Chondrocyte (in vitro differentiated cells): ENCODE results near the gene KNG1. TPM values are rescaled to one million over a fixed set of nuclear protein-coding genes. Genes with fewer than 3 reads are reported as not detected.
"Not testable (repeated sequence)": the region's sequence is repeated elsewhere in the genome, so short reads cannot be mapped to it uniquely, and the experiment has no call there.

Source experiments
- DNase-seq: peaks from one replicate; pipeline ENCODE4 v3.0.0; 2021; ENCODE audit warnings: mixed read lengths, low spot score
- H3K27ac Mint-ChIP-seq: one replicate; pipeline ENCODE4 v1.8.0; 2021; ENCODE audit warnings: mild to moderate bottlenecking, moderate library complexity, mixed read lengths; ENCODE audit not compliant: unreplicated experiment
- H3K27me3 Mint-ChIP-seq: 2 replicates; pipeline ENCODE4 v1.8.0; 2021; ENCODE audit warnings: low read depth, mixed read lengths
- H3K36me3 Mint-ChIP-seq: 2 replicates; pipeline ENCODE4 v1.8.0; 2021; ENCODE audit warnings: low read depth, mixed read lengths
- H3K4me1 Mint-ChIP-seq: 2 replicates; pipeline ENCODE4 v1.8.0; 2021; ENCODE audit warnings: low read depth, mild to moderate bottlenecking, mixed read lengths
- H3K4me3 Mint-ChIP-seq: one replicate; pipeline ENCODE4 v1.8.0; 2021; ENCODE audit warnings: mild to moderate bottlenecking, moderate library complexity, mixed read lengths; ENCODE audit not compliant: unreplicated experiment
- H3K9me3 Mint-ChIP-seq: 2 replicates; pipeline ENCODE4 v1.8.0; 2021; ENCODE audit warnings: low read depth, mixed read lengths
- total RNA-seq: library from RNA; stranded (reverse); gene quantifications from 3 replicates; pipeline ENCODE4 v1.2.1, GENCODE V29; 2021
- TF ChIP-seq, protein P1 (sequence below): fragments of 200-600 bp; sonication (generic); IDR thresholded peaks from 2 replicates; pipeline ENCODE4 v1.5.0; 2021; ENCODE audit warnings: antibody characterized with exemption, mild to moderate bottlenecking, moderate library complexity

KNG1 gene
- total RNA-seq, 1 donor from 2014 or later = not detected

DNA sequence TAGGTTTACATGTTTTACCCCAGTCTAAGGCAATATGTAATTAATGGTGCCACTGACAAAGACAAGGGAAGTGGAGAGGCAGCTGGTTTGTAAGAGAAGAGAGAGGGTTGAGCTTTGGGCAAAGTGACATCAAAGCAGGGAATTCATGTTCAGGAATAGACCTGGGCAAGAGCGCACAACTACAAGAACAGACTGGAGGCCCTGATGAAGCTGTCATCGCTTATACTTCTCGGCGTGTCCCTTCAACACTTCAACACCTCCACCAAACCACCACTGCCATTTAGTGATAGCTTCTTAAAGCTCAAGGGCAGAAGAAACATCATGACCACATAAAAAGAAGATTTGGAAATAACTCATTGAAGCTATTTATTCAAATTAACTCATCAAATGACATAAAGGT, 19.6 kb upstream of the KNG1 start:
- H3K4me1 Mint-ChIP-seq = peaks cover 5% of the 10 kb centered on the region
- no peak overlapping the region for H3K27ac Mint-ChIP-seq
- peaks cover 14% of the 10 kb centered on the region for H3K27me3 Mint-ChIP-seq
- H3K4me3 Mint-ChIP-seq = no peak overlapping the region
- DNase-seq = no peak
- TF ChIP-seq, protein P1, sequence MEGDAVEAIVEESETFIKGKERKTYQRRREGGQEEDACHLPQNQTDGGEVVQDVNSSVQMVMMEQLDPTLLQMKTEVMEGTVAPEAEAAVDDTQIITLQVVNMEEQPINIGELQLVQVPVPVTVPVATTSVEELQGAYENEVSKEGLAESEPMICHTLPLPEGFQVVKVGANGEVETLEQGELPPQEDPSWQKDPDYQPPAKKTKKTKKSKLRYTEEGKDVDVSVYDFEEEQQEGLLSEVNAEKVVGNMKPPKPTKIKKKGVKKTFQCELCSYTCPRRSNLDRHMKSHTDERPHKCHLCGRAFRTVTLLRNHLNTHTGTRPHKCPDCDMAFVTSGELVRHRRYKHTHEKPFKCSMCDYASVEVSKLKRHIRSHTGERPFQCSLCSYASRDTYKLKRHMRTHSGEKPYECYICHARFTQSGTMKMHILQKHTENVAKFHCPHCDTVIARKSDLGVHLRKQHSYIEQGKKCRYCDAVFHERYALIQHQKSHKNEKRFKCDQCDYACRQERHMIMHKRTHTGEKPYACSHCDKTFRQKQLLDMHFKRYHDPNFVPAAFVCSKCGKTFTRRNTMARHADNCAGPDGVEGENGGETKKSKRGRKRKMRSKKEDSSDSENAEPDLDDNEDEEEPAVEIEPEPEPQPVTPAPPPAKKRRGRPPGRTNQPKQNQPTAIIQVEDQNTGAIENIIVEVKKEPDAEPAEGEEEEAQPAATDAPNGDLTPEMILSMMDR = no peak
- no peaks in the 10 kb centered on the region for H3K9me3 Mint-ChIP-seq
- H3K36me3 Mint-ChIP-seq = peaks cover 1% of the 10 kb centered on the region

DNA sequence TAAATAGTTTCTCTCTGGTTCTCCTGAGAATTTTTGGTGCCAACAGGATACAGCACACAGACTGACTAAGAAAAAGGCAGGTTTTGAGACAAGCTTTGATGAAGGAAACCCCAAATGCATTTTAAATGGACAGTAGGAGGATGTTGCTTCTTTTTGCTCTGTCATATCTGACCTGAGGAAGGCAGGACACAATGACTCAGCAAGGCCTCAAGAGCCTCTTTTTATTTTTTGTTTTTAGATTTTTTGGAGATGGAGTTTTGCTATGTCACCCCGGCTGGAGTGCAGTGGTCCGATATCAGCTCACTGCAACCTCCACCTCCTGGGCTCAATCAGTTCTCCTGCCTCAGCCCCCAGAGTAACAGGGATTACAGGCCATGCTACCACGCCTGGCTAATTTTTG, 16.9 kb upstream of the KNG1 start:
- H3K27me3 Mint-ChIP-seq = peaks cover 15% of the 10 kb centered on the region
- no peaks in the 10 kb centered on the region for H3K9me3 Mint-ChIP-seq
- peaks cover 5% of the 10 kb centered on the region for H3K4me1 Mint-ChIP-seq
- no peak overlapping the region for H3K27ac Mint-ChIP-seq
- H3K4me3 Mint-ChIP-seq = no peak overlapping the region
- DNase-seq = no peak
- peaks cover 1% of the 10 kb centered on the region for H3K36me3 Mint-ChIP-seq
- TF ChIP-seq, protein P1 = no peak

DNA sequence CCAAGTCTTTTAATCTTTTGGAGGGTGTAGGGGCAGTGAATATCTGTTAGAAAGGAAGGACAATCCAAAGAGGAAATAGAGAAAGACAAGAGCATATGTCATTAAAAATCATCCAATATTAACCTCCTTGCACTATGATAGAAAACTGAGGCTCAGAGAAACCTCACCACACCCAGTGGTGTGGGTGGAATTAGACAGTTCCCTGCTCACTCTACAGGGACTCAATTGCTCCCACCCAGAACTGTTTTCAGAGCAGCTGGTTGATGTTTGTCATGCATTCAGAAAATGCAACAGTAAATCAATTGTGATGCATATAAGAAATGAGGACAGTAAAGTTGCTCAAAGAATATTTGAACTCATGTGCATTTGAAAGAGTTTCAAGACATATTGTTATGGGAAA, 14.7 kb upstream of the KNG1 start:
- H3K9me3 Mint-ChIP-seq, DNase-seq, H3K36me3 Mint-ChIP-seq, H3K27ac Mint-ChIP-seq, H3K4me1 Mint-ChIP-seq, H3K4me3 Mint-ChIP-seq: not testable (repeated sequence)
- H3K27me3 Mint-ChIP-seq = peaks cover 29% of the 10 kb centered on the region

DNA sequence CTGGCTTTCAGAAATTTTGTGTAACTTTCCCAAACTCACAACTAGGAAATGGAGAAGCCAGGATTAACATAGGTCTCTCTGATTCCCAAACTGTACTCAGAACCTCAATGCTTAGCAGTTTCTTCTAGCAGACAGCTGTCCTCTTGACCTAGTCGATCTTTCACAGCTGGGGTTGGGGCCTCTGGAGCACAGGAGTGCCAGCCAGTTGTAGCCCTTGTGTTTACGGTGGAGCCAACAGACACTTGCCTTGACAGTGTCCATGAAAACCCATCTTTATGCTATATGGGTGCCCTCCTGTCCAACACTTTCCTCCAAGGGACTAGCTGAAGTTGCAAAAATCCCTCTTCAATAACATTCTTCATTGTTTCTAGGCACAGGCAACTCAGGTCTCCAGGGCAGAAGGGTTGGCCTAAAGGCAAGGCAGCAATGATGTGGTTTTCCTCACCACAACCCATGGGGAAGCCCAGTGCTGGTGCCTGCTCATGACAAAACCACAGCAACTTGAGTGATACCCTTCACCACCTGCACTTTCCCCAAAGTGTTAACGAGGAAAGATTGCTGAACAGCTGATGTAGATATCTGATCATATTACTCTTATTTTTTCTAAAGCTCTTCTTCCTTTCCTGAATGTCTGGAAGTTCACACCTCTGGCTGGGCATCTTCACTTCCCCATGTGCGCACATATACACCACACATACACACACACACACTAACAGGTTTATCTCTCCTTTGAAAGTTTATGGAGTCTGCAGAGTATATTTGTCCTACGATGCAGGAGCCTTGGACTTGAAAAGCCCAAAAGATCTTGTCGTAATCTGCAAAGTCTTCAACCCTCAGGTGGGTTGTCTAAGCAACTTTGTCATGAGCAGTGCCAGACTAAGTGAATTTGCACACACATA, 11.0 kb upstream of the KNG1 start:
- Mint-ChIP-seq H3K36me3 (no peaks in the 10 kb centered on the region), H3K9me3 (no peaks in the 10 kb centered on the region), H3K27me3 (peaks cover 39% of the 10 kb centered on the region), H3K4me1 (no peaks in the 10 kb centered on the region), H3K4me3 (no peak overlapping the region), H3K27ac (no peak overlapping the region)
- no peak for DNase-seq
- TF ChIP-seq, protein P1 = no peak

DNA sequence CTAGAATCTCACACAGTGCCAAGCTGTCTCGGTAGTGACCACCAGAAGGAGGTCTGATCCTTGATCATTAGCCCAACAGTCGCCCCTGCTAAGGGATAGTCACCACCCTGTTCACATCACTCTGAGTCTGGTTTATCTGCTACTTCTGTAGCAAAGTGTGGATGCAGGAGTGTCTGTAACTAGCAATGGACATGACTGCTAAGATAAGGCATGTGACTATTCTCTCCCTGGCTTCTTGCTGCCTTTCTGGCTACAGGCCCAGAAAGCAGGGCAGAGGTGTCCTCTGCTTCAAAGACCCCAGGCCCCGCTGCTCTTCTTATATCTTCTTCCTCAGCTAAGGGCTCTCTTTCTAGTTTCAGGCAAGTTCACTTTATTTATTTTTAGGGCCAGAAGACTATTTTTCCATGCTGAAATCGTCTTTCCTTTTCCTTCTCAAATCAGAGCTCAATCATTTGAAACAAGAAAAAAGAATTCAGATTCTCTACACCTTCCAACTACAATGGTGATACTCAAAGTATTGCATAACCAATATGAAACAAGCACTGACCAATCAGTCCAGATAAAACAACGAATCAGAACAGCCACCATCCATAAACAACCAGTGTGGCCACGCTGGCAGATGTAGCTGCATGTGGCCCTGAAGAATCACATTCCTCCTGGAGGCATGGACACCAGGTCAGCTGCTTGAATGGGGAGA, 8.0 kb upstream of the KNG1 start:
- Mint-ChIP-seq H3K9me3 (no peaks in the 10 kb centered on the region), H3K4me3 (no peak overlapping the region), H3K36me3 (no peaks in the 10 kb centered on the region), H3K27me3 (peaks cover 44% of the 10 kb centered on the region), H3K4me1 (no peaks in the 10 kb centered on the region), H3K27ac (no peak overlapping the region)
- no peak for DNase-seq
- TF ChIP-seq, protein P1 = no peak

DNA sequence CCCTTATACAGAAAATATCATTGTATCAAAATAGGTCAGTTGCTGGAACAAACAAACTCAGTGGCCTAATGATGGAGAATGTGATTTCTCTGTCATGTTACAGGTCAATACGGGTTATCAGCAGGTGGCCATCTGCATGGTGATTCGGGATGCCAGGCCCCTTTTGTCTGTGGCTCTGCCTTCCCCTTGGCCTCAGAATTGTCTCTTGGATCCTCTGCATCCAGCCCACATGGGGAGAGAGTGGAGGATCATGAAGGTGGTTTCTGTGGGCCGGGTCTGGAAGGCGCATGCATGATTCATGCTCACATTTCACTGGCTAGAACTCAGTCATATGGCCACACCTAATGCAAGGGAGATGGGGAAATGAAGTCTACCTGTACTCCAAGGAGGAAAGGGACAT, 6.5 kb upstream of the KNG1 start:
- not testable (repeated sequence) for H3K27ac Mint-ChIP-seq, H3K36me3 Mint-ChIP-seq, H3K4me3 Mint-ChIP-seq, H3K9me3 Mint-ChIP-seq, DNase-seq, H3K4me1 Mint-ChIP-seq
- H3K27me3 Mint-ChIP-seq = peaks cover 41% of the 10 kb centered on the region
